ENCODE data around the gene PPFIA1.
A peak's percentile ranks its signal among the peaks of the same experiment; 100 is the strongest.

Gene PPFIA1

DNA sequence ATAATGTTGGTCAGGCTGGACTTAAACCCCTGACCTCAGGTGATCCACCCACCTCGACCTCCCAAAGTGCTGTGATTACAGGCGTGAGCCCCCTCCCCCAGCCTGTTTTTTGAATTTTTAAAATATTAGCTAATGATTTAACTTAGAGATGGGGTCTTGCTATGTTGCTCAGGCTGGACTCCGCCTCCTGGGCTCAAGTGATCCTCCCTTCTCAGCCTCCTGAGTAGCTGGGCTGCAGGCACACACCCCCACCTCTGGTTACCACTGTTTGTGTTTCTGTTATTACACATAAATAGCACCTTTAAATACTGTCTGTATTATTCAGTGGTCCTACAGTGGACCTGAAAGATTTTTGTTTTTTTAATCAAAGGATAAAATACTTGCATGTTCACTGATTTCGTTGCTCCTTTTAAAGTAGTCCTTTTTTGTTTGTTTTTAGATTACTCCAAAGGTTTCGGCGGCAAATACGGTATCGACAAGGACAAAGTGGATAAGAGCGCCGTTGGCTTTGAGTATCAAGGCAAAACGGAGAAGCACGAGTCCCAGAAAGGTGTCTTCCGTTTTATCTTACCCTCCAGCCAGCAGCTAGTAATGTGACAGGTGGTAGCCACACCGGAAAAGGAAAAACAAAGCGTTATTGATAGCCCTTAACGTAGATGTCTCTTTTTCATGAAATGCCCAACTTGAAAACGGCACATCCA is 149.0 kb downstream of the PPFIA1 start:
- DNase-seq = no peak

- no peak for DNase-seq
Measured at GRCh38 chr11:70420008-70420464, 149.5 kb downstream of the PPFIA1 start.

GRCh38 chr11:70420496-70420895 is 150.0 kb downstream of the PPFIA1 start:
- DNase-seq = no peak

DNA sequence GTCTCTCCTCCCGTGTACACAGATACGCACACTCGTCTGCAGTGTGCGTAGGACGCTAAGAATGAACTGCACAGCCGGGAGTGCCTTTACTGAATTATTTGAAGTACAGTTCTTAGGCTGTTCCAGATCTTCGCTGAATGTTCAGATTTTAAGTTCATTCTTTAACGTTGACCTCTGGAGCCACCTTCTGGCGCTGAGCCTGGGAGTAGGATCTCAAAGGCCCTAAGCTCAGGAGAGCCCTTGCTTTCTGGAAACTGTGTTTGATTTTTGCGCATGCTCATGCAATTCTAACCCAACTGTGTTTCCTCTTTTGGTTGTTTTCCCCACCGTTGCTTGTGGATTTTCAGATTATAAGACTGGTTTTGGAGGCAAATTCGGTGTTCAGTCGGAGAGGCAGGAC is 150.6 kb downstream of the PPFIA1 start:
- no peak for DNase-seq

DNA sequence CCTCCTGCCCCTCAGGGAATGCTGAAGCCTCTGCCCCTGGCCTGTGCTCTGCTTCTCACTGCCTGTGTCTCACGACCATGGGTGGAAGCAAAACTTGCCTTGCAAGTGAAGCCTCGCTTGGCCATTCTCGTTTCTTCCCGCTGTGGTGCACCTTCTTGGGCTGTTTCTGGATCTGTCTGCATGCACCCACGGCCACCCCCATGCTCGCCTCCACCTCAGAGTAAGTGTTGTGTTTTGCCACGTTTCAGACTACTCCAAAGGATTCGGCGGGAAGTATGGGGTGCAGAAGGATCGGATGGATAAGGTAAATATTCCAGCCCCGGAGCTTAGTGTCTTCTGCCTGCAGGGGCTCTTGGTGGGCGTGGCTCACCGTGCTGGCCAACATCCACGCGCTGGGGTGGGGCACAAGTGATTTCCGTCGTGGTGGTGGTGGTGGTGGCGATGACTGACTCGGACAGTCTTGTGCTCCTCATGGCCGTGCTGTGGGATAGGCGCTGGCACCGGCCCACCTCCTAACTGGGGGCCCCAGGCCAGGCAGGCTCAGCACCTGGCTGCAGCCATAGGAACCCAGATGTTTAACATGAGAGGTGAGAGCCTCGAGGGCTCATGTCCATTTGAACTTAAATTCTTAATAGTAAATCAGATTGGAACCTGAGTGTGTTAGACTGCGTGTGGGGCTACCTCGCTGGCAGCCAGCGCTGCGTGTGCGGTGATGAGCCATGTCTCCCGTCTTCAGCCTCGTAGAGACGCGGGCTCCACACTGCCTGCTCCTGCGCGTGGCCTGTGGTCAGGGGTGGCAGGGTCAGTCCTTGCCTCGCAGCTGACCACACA is 152.4 kb downstream of the PPFIA1 start:
- no peak for DNase-seq

DNA sequence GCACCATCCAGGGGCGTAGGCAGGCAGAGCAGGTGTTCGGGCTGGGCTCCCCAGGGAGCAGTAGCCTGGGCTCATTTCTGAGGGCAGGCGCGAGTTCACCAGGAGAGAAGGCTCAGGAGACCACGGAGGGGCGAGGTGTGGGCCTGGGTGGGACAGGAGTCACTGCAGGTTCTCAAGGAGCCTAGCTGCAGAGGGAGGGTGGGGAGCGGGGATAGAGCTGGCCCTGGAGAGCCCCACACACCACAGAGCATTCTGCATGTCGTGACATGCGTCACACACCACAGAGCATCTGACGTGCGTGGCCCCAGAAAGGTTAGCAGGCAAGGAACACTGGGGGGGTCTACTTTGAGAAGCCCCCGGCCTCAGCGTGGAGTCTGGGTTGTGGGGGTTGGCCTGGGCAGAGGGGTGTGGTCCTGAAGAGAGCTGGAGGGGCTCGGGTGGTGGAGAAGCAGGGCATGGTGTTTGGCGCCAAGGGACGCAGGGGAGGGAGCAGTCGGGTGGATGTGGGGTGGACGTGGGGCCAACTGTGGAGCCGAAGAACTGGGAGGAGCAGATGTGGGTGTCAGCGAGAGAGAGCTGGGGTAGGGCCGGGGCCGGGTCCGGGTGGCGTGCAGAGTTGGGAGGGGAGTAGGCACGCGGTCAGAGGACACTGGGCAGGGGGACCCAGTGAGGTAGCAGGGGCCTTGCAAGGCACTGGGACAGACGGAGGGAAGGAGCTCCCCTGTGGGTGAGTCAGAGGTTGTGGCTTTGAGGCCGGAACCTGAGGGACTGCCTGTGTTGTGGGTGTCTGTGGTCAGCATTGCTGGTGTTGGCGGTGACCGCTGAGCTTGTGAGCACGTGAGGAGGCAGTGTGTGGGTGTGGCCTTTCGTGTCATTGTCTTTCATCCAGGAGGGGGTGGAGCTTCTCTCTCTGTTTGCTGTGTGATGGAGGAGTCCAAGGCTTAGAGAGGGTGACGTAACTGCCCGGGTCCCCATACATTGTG is 153.3 kb downstream of the PPFIA1 start:
- DNase-seq = peak; percentile 49 to 62

- DNase-seq = no peak
Measured at GRCh38 chr11:70424765-70425344, 154.4 kb downstream of the PPFIA1 start.

- no peak for DNase-seq
Measured at GRCh38 chr11:70427436-70427835, 156.9 kb downstream of the PPFIA1 start.

GRCh38 chr11:70428701-70429427 is 158.4 kb downstream of the PPFIA1 start:
- no peak for DNase-seq

- DNase-seq = no peak
Measured at GRCh38 chr11:70429428-70429705, 158.9 kb downstream of the PPFIA1 start.

- no peak for DNase-seq
Measured at GRCh38 chr11:70429724-70430521, 159.4 kb downstream of the PPFIA1 start.

DNA sequence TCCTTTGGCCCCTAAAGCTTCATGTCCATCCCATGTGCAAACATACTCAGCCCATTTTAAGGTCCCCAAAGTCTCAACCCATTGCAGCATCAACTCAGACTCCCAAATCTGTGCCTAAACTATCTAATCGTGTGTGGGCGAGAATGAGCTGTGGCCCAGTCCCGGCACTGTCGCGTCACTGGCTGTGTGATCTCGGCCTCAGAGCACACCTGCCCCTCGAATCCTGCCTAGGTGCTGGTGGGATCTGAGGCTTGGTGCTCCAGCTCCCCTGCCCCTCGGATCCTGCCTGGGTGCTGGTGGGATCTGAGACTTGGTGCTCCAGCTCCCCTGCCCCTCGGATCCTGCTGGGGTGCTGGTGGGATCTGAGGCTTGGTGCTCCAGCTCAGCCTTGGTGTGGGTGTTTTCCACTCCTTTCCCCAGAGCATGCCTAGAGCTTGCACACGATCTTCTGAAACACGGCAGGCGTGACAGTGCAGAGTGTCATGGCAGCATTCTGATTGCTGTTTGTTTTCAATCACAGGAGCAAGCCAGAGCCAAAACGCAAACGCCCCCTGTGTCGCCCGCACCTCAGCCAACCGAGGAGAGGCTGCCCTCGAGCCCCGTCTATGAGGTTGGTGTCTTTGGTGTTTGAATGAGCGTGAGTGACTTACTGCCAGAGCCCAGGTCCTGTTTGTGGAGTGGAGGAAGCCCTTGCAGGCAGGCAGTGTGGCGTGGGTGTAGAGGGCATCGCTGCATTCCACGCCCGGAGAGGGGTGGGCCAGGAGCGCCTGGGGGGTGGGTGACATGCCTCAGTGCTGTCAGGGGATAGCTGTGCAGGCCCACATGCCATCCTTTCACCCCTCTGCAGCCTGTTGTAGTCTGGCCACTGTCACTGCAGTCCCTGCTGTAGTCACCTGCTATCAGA is 160.4 kb downstream of the PPFIA1 start:
- no peak for DNase-seq

- no peak for DNase-seq
Measured at GRCh38 chr11:70431611-70432010, 161.1 kb downstream of the PPFIA1 start.

DNA sequence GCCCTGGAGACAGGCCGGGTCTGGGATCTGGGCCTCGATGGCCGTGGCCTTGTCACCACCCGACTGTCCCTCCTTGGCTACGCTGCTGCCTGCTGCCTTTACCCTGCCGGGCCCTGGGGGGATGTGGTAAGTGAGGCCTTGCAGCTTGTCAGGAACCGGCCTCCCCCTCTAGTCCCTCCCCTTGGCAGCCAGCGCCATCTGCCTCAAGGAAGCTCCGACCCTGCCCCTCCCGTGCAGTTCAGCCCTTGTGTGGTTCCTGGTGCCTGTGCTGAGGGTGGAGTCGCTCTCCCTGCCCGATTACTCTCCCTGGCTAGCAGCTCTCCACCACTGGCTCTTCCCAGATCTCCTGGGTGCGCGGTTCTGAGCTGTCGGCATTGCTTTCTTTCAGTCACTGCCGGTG is 161.6 kb downstream of the PPFIA1 start:
- DNase-seq = no peak

GRCh38 chr11:70432580-70432979 is 162.1 kb downstream of the PPFIA1 start:
- DNase-seq = no peak

DNA sequence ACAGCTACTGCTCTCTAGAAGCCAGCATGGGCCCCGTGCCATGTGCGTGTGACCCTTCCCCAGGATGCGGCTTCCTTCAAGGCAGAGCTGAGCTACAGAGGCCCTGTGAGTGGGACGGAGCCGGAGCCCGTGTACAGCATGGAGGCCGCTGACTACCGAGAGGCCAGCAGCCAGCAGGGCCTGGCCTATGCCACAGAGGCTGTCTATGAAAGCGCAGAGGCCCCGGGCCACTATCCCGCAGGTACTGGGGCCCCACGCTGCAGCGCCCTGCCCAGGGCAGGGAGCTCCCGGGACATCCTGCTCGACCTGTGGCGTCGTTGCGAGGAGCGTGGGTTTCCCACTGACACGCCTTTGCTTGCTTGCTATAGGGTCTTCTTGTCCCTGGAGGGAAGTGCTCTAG is 162.5 kb downstream of the PPFIA1 start:
- no peak for DNase-seq

DNA sequence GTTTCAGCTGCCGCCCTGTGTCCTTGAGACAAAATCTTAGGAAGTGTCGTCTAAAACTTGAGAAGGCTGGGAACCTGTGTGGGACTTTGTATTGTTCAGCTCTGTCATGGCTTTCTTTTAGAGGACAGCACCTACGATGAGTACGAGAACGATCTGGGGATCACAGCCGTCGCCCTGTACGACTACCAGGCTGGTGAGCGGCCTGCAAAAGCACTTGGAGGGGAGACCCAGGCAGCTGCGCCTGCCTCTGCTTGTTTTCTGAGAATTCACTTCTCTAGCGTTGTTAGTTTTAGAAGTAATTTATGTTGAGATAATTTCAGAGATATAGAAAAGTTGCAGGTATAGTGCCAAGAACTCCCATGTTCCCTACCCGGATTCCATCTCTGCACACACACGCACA is 163.0 kb downstream of the PPFIA1 start:
- DNase-seq = no peak

Data from CD4-positive, alpha-beta T cell treated with Interferon alpha-2 for 1 hour (primary cell).